GM19193 (cell line): Measurements from ENCODE around the gene CELF2.

Experiments
- POLR2A ChIP-seq: IDR thresholded peaks from 4 replicates; pipeline ENCODE4 v1.6.1; 2011; ENCODE audit not compliant: insufficient read depth, insufficient read length; ENCODE audit errors: extremely low read depth

CELF2 gene

GRCh38 chr10:11351801-11352200 lies 334.1 kb downstream of the CELF2 start:
- TF ChIP-seq POLR2A, result no peak

GRCh38 chr10:11353006-11353896 lies 335.6 kb downstream of the CELF2 start:
- TF ChIP-seq POLR2A, result no peak

GRCh38 chr10:11354823-11355222 lies 337.2 kb downstream of the CELF2 start:
- no peak for TF ChIP-seq POLR2A

GRCh38 chr10:11355592-11355991 lies 337.9 kb downstream of the CELF2 start:
- TF ChIP-seq POLR2A, result no peak

GRCh38 chr10:11357439-11357838 lies 339.8 kb downstream of the CELF2 start:
- no peak for TF ChIP-seq POLR2A

GRCh38 chr10:11358011-11358410 lies 340.3 kb downstream of the CELF2 start:
- no peak for TF ChIP-seq POLR2A

GRCh38 chr10:11358923-11359575 lies 341.4 kb downstream of the CELF2 start:
- TF ChIP-seq POLR2A, result no peak

- no peak for TF ChIP-seq POLR2A
These were observed 342.2 kb downstream of the CELF2 start for GRCh38 chr10:11359869-11360268.

- no peak for TF ChIP-seq POLR2A
These were observed 345.8 kb downstream of the CELF2 start for GRCh38 chr10:11363497-11363896.

GRCh38 chr10:11364241-11364640 lies 346.6 kb downstream of the CELF2 start:
- TF ChIP-seq POLR2A, result no peak

- TF ChIP-seq POLR2A, result no peak
These were observed 349.8 kb downstream of the CELF2 start for GRCh38 chr10:11367505-11367904.

- no peak for TF ChIP-seq POLR2A
These were observed 356.1 kb downstream of the CELF2 start for GRCh38 chr10:11373717-11374171.

GRCh38 chr10:11377267-11377666 lies 359.6 kb downstream of the CELF2 start:
- no peak for TF ChIP-seq POLR2A

- no peak for TF ChIP-seq POLR2A
These were observed 361.2 kb downstream of the CELF2 start for GRCh38 chr10:11378835-11379234.

- TF ChIP-seq POLR2A, result no peak
These were observed 362.1 kb downstream of the CELF2 start for GRCh38 chr10:11379771-11380170.

GRCh38 chr10:11381023-11381422 lies 363.4 kb downstream of the CELF2 start:
- no peak for TF ChIP-seq POLR2A
